ENCODE data around the gene TSTD2. TPM values are rescaled to one million over a fixed set of nuclear protein-coding genes. Genes with fewer than 3 reads are reported as not detected.
A peak's percentile ranks its signal among the peaks of the same experiment; 100 is the strongest.

Gene TSTD2
- total RNA-seq, 3 donors from 2014 or later (not counting 1 experiment from before 2014, with no cell fraction given), result 16.2 to 25.7 (median 24.7) TPM

DNA sequence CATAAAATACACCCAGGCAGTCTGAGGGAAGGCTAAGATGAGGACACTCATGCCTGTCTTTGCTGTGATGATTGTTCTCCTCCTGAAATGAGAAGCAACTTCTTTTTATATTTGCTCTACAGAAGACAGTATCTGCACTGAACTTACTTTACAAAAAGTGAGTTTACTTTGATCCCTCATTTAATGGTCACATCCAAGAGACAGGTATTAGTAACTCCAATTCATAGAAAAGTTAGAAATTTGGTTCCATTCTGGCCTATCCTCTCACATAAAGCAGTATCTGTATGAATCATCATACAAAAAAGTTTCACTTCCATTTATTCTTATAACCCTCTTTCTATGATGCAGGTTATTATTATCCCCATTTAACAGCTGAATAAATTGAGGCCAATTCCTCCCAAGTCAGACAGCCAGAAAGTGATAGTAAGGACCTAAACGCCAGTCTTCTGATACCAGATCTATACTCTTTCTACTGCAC, 15.2 kb downstream of the TSTD2 start:
- no peaks in the 10 kb centered on the region for H3K4me1 Mint-ChIP-seq
- no peaks in the 10 kb centered on the region for H3K27me3 Mint-ChIP-seq (ENCODE audit: low read depth in 2 of 2)
- Histone ChIP-seq H3K27me3 (ENCODE audit: control insufficient read depth, insufficient read depth, low read length) (no peaks in the 10 kb centered on the region), H3K36me3 (ENCODE audit: control insufficient read depth, insufficient read depth, low read length) (peaks cover 5% of the 10 kb centered on the region), H3K27ac (ENCODE audit: low read length) (no peak overlapping the region), H3K4me3 (ENCODE audit: low read length) (no peak overlapping the region), H3K4me1 (ENCODE audit: control insufficient read depth, insufficient read depth, low read length) (no peaks in the 10 kb centered on the region), H3K9me3 (ENCODE audit: control insufficient read depth, insufficient read depth, low read length) (no peaks in the 10 kb centered on the region)
- H3K36me3 Mint-ChIP-seq, result peaks cover 7% of the 10 kb centered on the region
- WGBS (ENCODE audit: insufficient coverage), result 76% methylated on average over 1 of the region's 1 CpG
- DNase-seq (no peak), ATAC-seq (no peak)
- no peaks in the 10 kb centered on the region for H3K9me3 Mint-ChIP-seq
- H3K27ac Mint-ChIP-seq, result no peak overlapping the region
- intact Hi-C loops (cut with micrococcal nuclease), result no loop called here
- H3K4me3 Mint-ChIP-seq, result no peak overlapping the region
- TF ChIP-seq, protein P1, sequence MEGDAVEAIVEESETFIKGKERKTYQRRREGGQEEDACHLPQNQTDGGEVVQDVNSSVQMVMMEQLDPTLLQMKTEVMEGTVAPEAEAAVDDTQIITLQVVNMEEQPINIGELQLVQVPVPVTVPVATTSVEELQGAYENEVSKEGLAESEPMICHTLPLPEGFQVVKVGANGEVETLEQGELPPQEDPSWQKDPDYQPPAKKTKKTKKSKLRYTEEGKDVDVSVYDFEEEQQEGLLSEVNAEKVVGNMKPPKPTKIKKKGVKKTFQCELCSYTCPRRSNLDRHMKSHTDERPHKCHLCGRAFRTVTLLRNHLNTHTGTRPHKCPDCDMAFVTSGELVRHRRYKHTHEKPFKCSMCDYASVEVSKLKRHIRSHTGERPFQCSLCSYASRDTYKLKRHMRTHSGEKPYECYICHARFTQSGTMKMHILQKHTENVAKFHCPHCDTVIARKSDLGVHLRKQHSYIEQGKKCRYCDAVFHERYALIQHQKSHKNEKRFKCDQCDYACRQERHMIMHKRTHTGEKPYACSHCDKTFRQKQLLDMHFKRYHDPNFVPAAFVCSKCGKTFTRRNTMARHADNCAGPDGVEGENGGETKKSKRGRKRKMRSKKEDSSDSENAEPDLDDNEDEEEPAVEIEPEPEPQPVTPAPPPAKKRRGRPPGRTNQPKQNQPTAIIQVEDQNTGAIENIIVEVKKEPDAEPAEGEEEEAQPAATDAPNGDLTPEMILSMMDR (IDR thresholded peaks at IDR 0.05), result no peak

DNA sequence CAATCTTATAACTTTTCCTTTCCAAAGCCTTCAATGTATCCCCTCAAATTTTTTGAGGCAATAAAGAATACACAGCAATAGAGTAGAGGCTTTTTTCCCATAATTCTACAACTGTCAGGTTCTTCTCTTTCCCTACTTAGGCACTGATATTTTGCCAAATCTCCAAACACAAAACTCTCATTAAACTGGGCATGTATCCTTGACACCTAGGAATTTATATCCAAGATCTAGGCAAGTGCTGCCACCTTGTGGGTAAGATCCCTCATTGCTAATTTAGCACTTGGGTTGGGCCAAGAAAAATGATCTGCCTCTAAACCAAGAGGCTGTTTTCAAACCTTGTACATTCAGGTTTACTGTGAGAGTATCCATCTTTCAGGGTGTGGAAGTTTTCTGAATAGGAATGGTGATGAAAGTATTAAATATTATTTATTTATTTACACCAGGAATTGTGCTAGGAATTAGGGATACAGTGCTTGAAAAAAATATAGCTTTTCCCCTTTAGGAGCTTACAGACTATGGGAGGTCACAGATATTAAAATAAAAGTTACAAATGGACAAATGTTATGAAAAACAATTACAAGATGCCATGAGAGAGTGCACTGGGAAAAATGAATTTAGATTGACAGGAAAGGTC, 17.6 kb downstream of the TSTD2 start:
- ATAC-seq (peak; percentile 68 to 83 (median 76)), DNase-seq (peak in 1 of 2 donors; percentile 79)
- Histone ChIP-seq H3K4me1 (ENCODE audit: control insufficient read depth, insufficient read depth, low read length) (no peaks in the 10 kb centered on the region), H3K27ac (ENCODE audit: low read length) (no peak overlapping the region), H3K9me3 (ENCODE audit: control insufficient read depth, insufficient read depth, low read length) (no peaks in the 10 kb centered on the region), H3K4me3 (ENCODE audit: low read length) (no peak overlapping the region), H3K36me3 (ENCODE audit: control insufficient read depth, insufficient read depth, low read length) (peaks cover 11% of the 10 kb centered on the region), H3K27me3 (ENCODE audit: control insufficient read depth, insufficient read depth, low read length) (no peaks in the 10 kb centered on the region)
- Mint-ChIP-seq H3K9me3 (no peaks in the 10 kb centered on the region), H3K36me3 (peaks cover 12% of the 10 kb centered on the region), H3K4me1 (no peaks in the 10 kb centered on the region), H3K27me3 (ENCODE audit: low read depth in 2 of 2) (no peaks in the 10 kb centered on the region), H3K27ac (no peak overlapping the region), H3K4me3 (no peak overlapping the region)
- TF ChIP-seq, protein P1 (IDR thresholded peaks at IDR 0.05), result peak; percentile 88
- intact Hi-C loops (cut with micrococcal nuclease), result loop anchor here (1.0 to 2.0 kb wide), 3 partner anchors 147 to 758 kb away; no protein-coding TSS in a partner anchor

DNA sequence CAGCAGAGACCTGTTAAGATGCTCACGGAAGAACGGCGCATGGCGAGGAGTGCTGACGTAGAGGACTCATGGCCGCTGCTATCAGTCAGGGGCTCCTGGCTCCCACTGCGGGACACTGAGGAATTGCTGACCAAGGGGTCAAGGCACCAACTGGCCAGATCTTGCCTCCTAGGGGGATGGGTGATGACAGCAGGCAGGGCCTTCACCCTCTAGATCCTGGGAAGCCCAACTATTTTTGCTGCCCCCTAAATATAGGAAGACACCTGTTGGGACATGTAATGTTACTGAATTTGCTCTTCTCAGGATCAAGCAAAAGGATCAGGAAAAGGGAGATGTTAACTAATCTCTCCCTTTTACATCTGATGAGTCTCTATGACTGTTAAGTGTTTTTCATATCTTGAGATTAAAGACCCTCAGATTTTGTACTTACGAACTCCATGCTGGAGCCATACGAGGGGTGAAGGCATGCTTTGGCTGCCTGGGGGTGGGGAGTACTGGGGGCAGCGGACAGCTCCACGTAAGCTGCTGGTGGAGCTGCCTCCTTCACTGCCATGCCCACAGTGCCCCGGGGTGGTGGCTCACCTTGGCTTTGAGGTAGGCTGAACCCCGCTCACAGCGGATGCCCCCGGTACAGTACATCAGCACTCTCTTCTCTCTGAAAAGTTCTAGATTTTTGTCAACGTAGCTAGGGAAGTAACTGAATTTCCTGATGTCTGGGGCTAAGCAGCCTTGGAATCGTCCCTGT, 28.1 kb downstream of the TSTD2 start:
- Mint-ChIP-seq H3K9me3 (no peaks in the 10 kb centered on the region), H3K27ac (no peak overlapping the region), H3K27me3 (ENCODE audit: low read depth in 2 of 2) (no peaks in the 10 kb centered on the region), H3K4me1 (no peaks in the 10 kb centered on the region), H3K4me3 (no peak overlapping the region), H3K36me3 (no peaks in the 10 kb centered on the region)
- Histone ChIP-seq H3K27me3 (ENCODE audit: control insufficient read depth, insufficient read depth, low read length) (no peaks in the 10 kb centered on the region), H3K9me3 (ENCODE audit: control insufficient read depth, insufficient read depth, low read length) (no peaks in the 10 kb centered on the region), H3K4me1 (ENCODE audit: control insufficient read depth, insufficient read depth, low read length) (no peaks in the 10 kb centered on the region), H3K36me3 (ENCODE audit: control insufficient read depth, insufficient read depth, low read length) (peaks cover 57% of the 10 kb centered on the region), H3K4me3 (ENCODE audit: low read length) (no peak overlapping the region), H3K27ac (ENCODE audit: low read length) (no peak overlapping the region)
- ATAC-seq (no peak), DNase-seq (no peak)
- 94% methylated on average over 17 of the region's 17 CpGs for WGBS (ENCODE audit: insufficient coverage)
- TF ChIP-seq, protein P1 (IDR thresholded peaks at IDR 0.05), result no peak
- intact Hi-C loops (cut with micrococcal nuclease), result no loop called here
